OCI-LY3 (cell line): ENCODE results near the gene TPRX1.

Experiments
- EZH2phosphoT487 ChIP-seq: fragments of 200-600 bp; shearing (Covaris generic); IDR thresholded peaks from 2 replicates; pipeline ENCODE4 v1.6.1; 2018; ENCODE audit warnings: antibody characterized with exemption, mixed run types, low read depth
- TF ChIP-seq, protein P1 (sequence below): fragments of 200-600, 300-600 bp; sonication (generic); IDR thresholded peaks from 2 replicates; pipeline ENCODE4 v1.5.1; 2014; ENCODE audit warnings: antibody characterized with exemption, low read length, low read depth

GRCh38 chr19:47826800-47827199 lies 22.4 kb upstream of the TPRX1 start:
- TF ChIP-seq, protein P1, sequence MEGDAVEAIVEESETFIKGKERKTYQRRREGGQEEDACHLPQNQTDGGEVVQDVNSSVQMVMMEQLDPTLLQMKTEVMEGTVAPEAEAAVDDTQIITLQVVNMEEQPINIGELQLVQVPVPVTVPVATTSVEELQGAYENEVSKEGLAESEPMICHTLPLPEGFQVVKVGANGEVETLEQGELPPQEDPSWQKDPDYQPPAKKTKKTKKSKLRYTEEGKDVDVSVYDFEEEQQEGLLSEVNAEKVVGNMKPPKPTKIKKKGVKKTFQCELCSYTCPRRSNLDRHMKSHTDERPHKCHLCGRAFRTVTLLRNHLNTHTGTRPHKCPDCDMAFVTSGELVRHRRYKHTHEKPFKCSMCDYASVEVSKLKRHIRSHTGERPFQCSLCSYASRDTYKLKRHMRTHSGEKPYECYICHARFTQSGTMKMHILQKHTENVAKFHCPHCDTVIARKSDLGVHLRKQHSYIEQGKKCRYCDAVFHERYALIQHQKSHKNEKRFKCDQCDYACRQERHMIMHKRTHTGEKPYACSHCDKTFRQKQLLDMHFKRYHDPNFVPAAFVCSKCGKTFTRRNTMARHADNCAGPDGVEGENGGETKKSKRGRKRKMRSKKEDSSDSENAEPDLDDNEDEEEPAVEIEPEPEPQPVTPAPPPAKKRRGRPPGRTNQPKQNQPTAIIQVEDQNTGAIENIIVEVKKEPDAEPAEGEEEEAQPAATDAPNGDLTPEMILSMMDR, result no peak
- no peak for TF ChIP-seq EZH2phosphoT487
